ENCODE results near the gene GLB1L2. TPM values are rescaled to one million over a fixed set of nuclear protein-coding genes. Genes with fewer than 3 reads are reported as not detected.

Gene GLB1L2
- total and polyA plus RNA-seq, 7 experiments from 2014 or later: 0.26 to 2.4 (median 1.4) TPM

DNA sequence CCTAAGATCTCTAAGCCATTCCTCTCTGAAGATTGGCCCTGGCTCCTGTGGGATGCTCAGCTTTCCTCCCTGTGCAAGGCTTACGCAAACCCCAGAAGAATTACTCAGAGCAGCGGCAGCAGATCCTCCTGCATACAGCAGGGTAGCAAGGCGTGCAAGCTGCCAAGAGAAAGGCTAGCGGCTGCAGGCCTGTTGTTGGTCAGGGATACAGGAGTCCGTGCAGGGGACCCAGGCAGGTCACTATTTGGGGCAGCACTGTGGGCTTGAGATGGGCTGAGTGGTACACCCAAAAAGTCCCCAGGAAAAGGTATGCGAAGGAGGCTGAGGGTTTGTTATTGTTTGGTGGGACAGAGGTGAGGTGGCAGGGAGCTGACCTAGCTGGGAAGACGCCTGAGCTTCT, 1.5 kb downstream of the GLB1L2 start:
- H3K27me3 Mint-ChIP-seq: peaks cover 5 to 57% (median 9%) of the 10 kb centered on the region in 5 donors
- Histone ChIP-seq H3K4me3 (ENCODE audit: low read length) (no peak overlapping the region), H3K9me3 (ENCODE audit: control insufficient read depth in 2 of 3, low read length in 3 of 3) (no peaks in the 10 kb centered on the region), H3K4me1 (ENCODE audit: control insufficient read depth in 2 of 2, insufficient read depth in 2 of 2, low read length in 2 of 2) (peaks cover 7 to 9% of the 10 kb centered on the region in 2 donors), H3K27me3 (ENCODE audit: control insufficient read depth in 2 of 2, insufficient read depth in 2 of 2, low read length in 2 of 2) (no peaks in the 10 kb centered on the region), H3K27ac (ENCODE audit: low read depth, low read length) (no peak overlapping the region), H3K36me3 (ENCODE audit: control insufficient read depth in 2 of 3, insufficient read depth in 3 of 3, low read length in 3 of 3) (no peaks in the 10 kb centered on the region)
- no peaks in the 10 kb centered on the region for H3K9me3 Mint-ChIP-seq
- no peak for ATAC-seq
- no peak overlapping the region for H3K27ac Mint-ChIP-seq
- DNase-seq: no peak
- H3K36me3 Mint-ChIP-seq: no peaks in the 10 kb centered on the region
- ChIA-PET CTCF (no interaction called here), POLR2A (no interaction called here)
- peak overlapping the region in 8 of 10 donors; percentile 11 to 87 (median 80) for H3K4me3 Mint-ChIP-seq
- peaks cover 3 to 19% (median 17%) of the 10 kb centered on the region in 7 donors for H3K4me1 Mint-ChIP-seq
- intact Hi-C loops (cut with micrococcal nuclease): loop anchor here (5.0 kb wide), 5 partner anchors 81 to 386 kb away; partner anchors contain the start of genes ACAD8 (in 1 of the 2), IGSF9B (in 1 of the 2) and THYN1 (in 1 of the 2)

- peak overlapping the region in 2 of 10 donors; percentile 5 to 34 for H3K4me3 Mint-ChIP-seq
Observed at GRCh38 chr11:134333946-134334345, 2.2 kb downstream of the GLB1L2 start.

DNA sequence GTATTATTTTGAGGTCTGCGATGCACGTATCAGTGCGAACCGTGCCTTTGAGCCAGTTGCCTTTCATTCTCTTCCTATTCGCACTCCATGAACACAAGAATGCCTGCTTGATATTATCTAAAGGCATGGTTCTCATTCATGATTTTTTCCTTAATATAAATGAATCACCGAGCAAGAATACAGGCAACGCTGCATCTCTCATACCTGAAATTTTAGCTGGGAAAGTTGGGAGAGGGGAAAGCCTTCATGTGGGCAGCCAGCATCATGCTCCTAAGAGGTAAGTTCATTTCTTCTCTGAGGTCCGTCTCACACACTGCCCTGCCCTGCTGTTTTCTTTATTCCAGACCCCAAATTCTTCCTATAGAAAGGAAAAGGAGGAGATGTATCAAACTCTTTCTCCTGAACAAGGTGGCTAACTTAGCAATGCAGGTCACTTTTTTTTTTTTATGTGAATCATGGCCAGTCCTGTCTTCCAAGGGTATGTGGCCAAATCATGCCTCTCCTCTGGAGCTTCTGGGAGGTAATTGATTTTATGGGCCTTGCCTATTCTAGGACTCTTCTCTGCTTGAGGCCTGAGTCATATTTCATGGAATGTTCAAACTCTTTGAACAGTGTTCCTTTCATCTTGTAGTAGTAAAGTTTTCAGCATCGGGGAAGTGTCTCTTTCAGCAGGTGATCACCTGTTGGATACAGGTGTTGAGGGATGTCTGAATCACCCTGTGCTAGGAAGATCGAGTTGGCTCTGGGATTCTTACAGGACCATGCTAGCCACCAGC, 3.2 kb downstream of the GLB1L2 start:
- ChIA-PET POLR2A (no interaction called here), CTCF (no interaction called here)
- Mint-ChIP-seq H3K4me1 (peaks cover 3 to 19% (median 17%) of the 10 kb centered on the region in 7 donors), H3K27ac (no peak overlapping the region), H3K9me3 (no peaks in the 10 kb centered on the region), H3K4me3 (peak overlapping the region in 1 of 10 donors; percentile 22), H3K36me3 (no peaks in the 10 kb centered on the region), H3K27me3 (peaks cover 5 to 47% (median 9%) of the 10 kb centered on the region in 5 donors)
- Histone ChIP-seq H3K4me3 (ENCODE audit: low read length) (no peak overlapping the region), H3K27me3 (ENCODE audit: control insufficient read depth in 2 of 2, insufficient read depth in 2 of 2, low read length in 2 of 2) (no peaks in the 10 kb centered on the region), H3K4me1 (ENCODE audit: control insufficient read depth in 2 of 2, insufficient read depth in 2 of 2, low read length in 2 of 2) (peaks cover 7 to 9% of the 10 kb centered on the region in 2 donors), H3K27ac (ENCODE audit: low read depth, low read length) (no peak overlapping the region), H3K9me3 (ENCODE audit: control insufficient read depth in 2 of 3, low read length in 3 of 3) (no peaks in the 10 kb centered on the region), H3K36me3 (ENCODE audit: control insufficient read depth in 2 of 3, insufficient read depth in 3 of 3, low read length in 3 of 3) (no peaks in the 10 kb centered on the region)
- DNase-seq (no peak), ATAC-seq (no peak)
- intact Hi-C loops (cut with micrococcal nuclease): loop anchor here (5.0 kb wide), 5 partner anchors 83 to 388 kb away; partner anchors contain the start of genes ACAD8 (in 1 of the 2), IGSF9B (in 1 of the 2) and THYN1 (in 1 of the 2)

More at GRCh38 chr11:134333946-134334345, 2.2 kb downstream of the GLB1L2 start:
- H3K36me3 ChIP-seq (ENCODE audit: control insufficient read depth in 2 of 3, insufficient read depth in 3 of 3, low read length in 3 of 3): no peaks in the 10 kb centered on the region
- H3K4me1 Mint-ChIP-seq: peaks cover 3 to 19% (median 17%) of the 10 kb centered on the region in 7 donors
- no peaks in the 10 kb centered on the region for H3K9me3 Mint-ChIP-seq
- H3K27me3 Mint-ChIP-seq: peaks cover 5 to 54% (median 9%) of the 10 kb centered on the region in 5 donors
- H3K4me3 ChIP-seq (ENCODE audit: low read length): no peak overlapping the region
- CTCF ChIA-PET: no interaction called here
- intact Hi-C loops (cut with micrococcal nuclease): loop anchor here (5.0 kb wide), 5 partner anchors 82 to 387 kb away; partner anchors contain the start of genes ACAD8 (in 1 of the 2), IGSF9B (in 1 of the 2) and THYN1 (in 1 of the 2)
- H3K27ac ChIP-seq (ENCODE audit: low read depth, low read length): no peak overlapping the region
- POLR2A ChIA-PET: no interaction called here
- H3K4me1 ChIP-seq (ENCODE audit: control insufficient read depth in 2 of 2, insufficient read depth in 2 of 2, low read length in 2 of 2): peaks cover 7 to 9% of the 10 kb centered on the region in 2 donors
- ATAC-seq: no peak
- no peaks in the 10 kb centered on the region for H3K9me3 ChIP-seq (ENCODE audit: control insufficient read depth in 2 of 3, low read length in 3 of 3)
- DNase-seq: no peak
- H3K27me3 ChIP-seq (ENCODE audit: control insufficient read depth in 2 of 2, insufficient read depth in 2 of 2, low read length in 2 of 2): no peaks in the 10 kb centered on the region
- H3K36me3 Mint-ChIP-seq: no peaks in the 10 kb centered on the region
- peak overlapping the region in 1 of 9 donors; percentile 42 for H3K27ac Mint-ChIP-seq

DNA sequence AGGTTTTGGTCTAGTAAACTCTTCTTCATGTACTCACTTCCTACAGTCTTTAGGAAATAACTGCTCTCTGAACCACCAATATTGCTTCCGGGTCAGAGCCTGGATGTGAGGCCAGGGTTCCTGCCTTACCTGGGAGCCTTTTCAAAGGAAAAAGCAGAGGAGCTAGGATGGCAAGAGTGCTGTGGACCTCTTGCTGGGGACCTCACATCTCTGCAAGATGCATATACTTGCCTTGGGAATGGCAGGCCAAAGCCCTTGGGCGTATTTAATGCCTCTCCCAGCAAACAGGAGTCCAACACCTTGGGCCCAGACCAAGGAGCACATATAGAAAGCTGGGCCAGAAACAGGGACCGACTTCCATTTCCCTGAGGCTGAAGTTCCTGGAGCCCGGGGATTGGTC, 5.3 kb downstream of the GLB1L2 start:
- H3K27ac Mint-ChIP-seq: no peak overlapping the region
- no peaks in the 10 kb centered on the region for H3K27me3 ChIP-seq (ENCODE audit: control insufficient read depth in 2 of 2, insufficient read depth in 2 of 2, low read length in 2 of 2)

GRCh38 chr11:134338068-134338467, 6.3 kb downstream of the GLB1L2 start:
- no peaks in the 10 kb centered on the region for H3K4me1 ChIP-seq (ENCODE audit: control insufficient read depth in 2 of 2, insufficient read depth in 2 of 2, low read length in 2 of 2)
- ChIA-PET POLR2A (no interaction called here), CTCF (no interaction called here)
- H3K4me3 Mint-ChIP-seq: no peak overlapping the region
- H3K9me3 Mint-ChIP-seq: no peaks in the 10 kb centered on the region
- no peaks in the 10 kb centered on the region for H3K27me3 ChIP-seq (ENCODE audit: control insufficient read depth in 2 of 2, insufficient read depth in 2 of 2, low read length in 2 of 2)
- ATAC-seq: no peak
- intact Hi-C loops (cut with micrococcal nuclease): no loop called here
- H3K4me1 Mint-ChIP-seq: peaks cover 0 to 2% (median 0%) of the 10 kb centered on the region in 7 donors
- H3K36me3 Mint-ChIP-seq: no peaks in the 10 kb centered on the region
- peaks cover 0 to 24% (median 1%) of the 10 kb centered on the region in 5 donors for H3K27me3 Mint-ChIP-seq
- H3K27ac Mint-ChIP-seq: no peak overlapping the region
- no peaks in the 10 kb centered on the region for H3K36me3 ChIP-seq (ENCODE audit: control insufficient read depth in 2 of 3, insufficient read depth in 3 of 3, low read length in 3 of 3)
- no peak overlapping the region for H3K4me3 ChIP-seq (ENCODE audit: low read length)
- H3K9me3 ChIP-seq (ENCODE audit: control insufficient read depth in 2 of 3, low read length in 3 of 3): no peaks in the 10 kb centered on the region
- no peak for DNase-seq
- H3K27ac ChIP-seq (ENCODE audit: low read depth, low read length): no peak overlapping the region

More for the DNA sequence above, 5.3 kb downstream of the GLB1L2 start:
- intact Hi-C loops (cut with micrococcal nuclease): no loop called here
- H3K9me3 Mint-ChIP-seq: no peaks in the 10 kb centered on the region
- DNase-seq (no peak), ATAC-seq (no peak)
- Histone ChIP-seq H3K4me1 (ENCODE audit: control insufficient read depth in 2 of 2, insufficient read depth in 2 of 2, low read length in 2 of 2) (peaks cover 0 to 7% of the 10 kb centered on the region in 2 donors), H3K27ac (ENCODE audit: low read depth, low read length) (no peak overlapping the region), H3K4me3 (ENCODE audit: low read length) (no peak overlapping the region), H3K9me3 (ENCODE audit: control insufficient read depth in 2 of 3, low read length in 3 of 3) (no peaks in the 10 kb centered on the region), H3K36me3 (ENCODE audit: control insufficient read depth in 2 of 3, insufficient read depth in 3 of 3, low read length in 3 of 3) (no peaks in the 10 kb centered on the region)
- no peaks in the 10 kb centered on the region for H3K36me3 Mint-ChIP-seq
- H3K27me3 Mint-ChIP-seq: peaks cover 5 to 31% (median 6%) of the 10 kb centered on the region in 5 donors
- H3K4me3 Mint-ChIP-seq: no peak overlapping the region
- ChIA-PET CTCF (no interaction called here), POLR2A (interaction anchor here (0.7 kb wide), 1 partner anchor 45 kb away, joined by 3 read pairs; no protein-coding TSS in a partner anchor)
- peaks cover 0 to 9% (median 7%) of the 10 kb centered on the region in 7 donors for H3K4me1 Mint-ChIP-seq

DNA sequence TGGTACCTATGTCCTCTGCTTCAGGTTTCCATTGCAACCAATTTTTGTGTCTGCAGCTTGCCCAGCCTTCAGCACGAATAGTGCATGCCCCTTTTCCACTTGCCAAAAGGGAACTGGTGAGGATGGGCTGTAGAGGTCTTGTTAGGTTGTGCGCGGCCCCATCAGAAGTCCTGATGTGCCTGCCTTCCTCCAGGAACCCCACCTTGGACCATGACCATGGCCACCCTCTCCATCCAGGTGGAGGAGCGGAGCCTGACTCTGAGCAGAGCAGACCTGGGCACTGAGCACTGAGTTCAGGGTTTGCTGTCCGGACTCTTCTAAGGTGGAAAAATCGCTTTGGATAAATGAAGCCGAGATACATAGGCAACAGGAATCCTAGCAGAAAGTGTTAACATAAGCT, 6.9 kb downstream of the GLB1L2 start:
- H3K36me3 ChIP-seq (ENCODE audit: control insufficient read depth in 2 of 3, insufficient read depth in 3 of 3, low read length in 3 of 3): no peaks in the 10 kb centered on the region
- POLR2A ChIA-PET: no interaction called here
- intact Hi-C loops (cut with micrococcal nuclease): no loop called here
- H3K27ac Mint-ChIP-seq: no peak overlapping the region
- no peak overlapping the region for H3K4me3 Mint-ChIP-seq
- no peaks in the 10 kb centered on the region for H3K4me1 ChIP-seq (ENCODE audit: control insufficient read depth in 2 of 2, insufficient read depth in 2 of 2, low read length in 2 of 2)
- H3K9me3 Mint-ChIP-seq: no peaks in the 10 kb centered on the region
- no peak overlapping the region for H3K27ac ChIP-seq (ENCODE audit: low read depth, low read length)
- no peak overlapping the region for H3K4me3 ChIP-seq (ENCODE audit: low read length)
- no peaks in the 10 kb centered on the region for H3K4me1 Mint-ChIP-seq
- DNase-seq (no peak), ATAC-seq (no peak)
- CTCF ChIA-PET: no interaction called here
- peaks cover 0 to 19% (median 0%) of the 10 kb centered on the region in 5 donors for H3K27me3 Mint-ChIP-seq
- H3K27me3 ChIP-seq (ENCODE audit: control insufficient read depth in 2 of 2, insufficient read depth in 2 of 2, low read length in 2 of 2): no peaks in the 10 kb centered on the region
- H3K36me3 Mint-ChIP-seq: no peaks in the 10 kb centered on the region
- H3K9me3 ChIP-seq (ENCODE audit: control insufficient read depth in 2 of 3, low read length in 3 of 3): no peaks in the 10 kb centered on the region

Measured in naive thymus-derived CD4-positive, alpha-beta T cell (primary cell).